Choroid plexus epithelial cell (primary cell): ENCODE measurements around the gene PRKCE.

ENCODE experiments used
- DNase-seq: peaks from one replicate; pipeline ENCODE4 v3.0.0-alpha.2; 2010; ENCODE audit warnings: low read depth
- H3K4me3 ChIP-seq: 2 replicates; pipeline ENCODE4 v1.5.1; 2011; ENCODE audit warnings: low read depth, mild to moderate bottlenecking, control low read depth, low read length, moderate library complexity
- CTCF ChIP-seq: conservative IDR thresholded peaks from 2 replicates; pipeline ENCODE4 v1.5.1; 2011; ENCODE audit warnings: low read depth, mild to moderate bottlenecking, control low read depth, inconsistent platforms, low read length, moderate library complexity

PRKCE gene

GRCh38 chr2:46126571-46126970, 475.1 kb downstream of the PRKCE start:
- no peak for DNase-seq

GRCh38 chr2:46127176-46127575, 475.7 kb downstream of the PRKCE start:
- no peak for DNase-seq
- H3K4me3 ChIP-seq, result no peak overlapping the region
- TF ChIP-seq CTCF, result no peak

More at GRCh38 chr2:46126571-46126970, 475.1 kb downstream of the PRKCE start:
- TF ChIP-seq CTCF, result no peak
- H3K4me3 ChIP-seq, result no peak overlapping the region

GRCh38 chr2:46130511-46130910, 479.0 kb downstream of the PRKCE start:
- DNase-seq, result no peak
- TF ChIP-seq CTCF, result no peak
- no peak overlapping the region for H3K4me3 ChIP-seq

GRCh38 chr2:46132996-46133395, 481.5 kb downstream of the PRKCE start:
- DNase-seq, result no peak
- TF ChIP-seq CTCF, result no peak
- H3K4me3 ChIP-seq, result no peak overlapping the region

- peak; percentile 77 for DNase-seq
- H3K4me3 ChIP-seq, result no peak overlapping the region
- TF ChIP-seq CTCF, result no peak
These were observed 483.2 kb downstream of the PRKCE start for GRCh38 chr2:46134531-46135227.

- no peak for TF ChIP-seq CTCF
- no peak overlapping the region for H3K4me3 ChIP-seq
- DNase-seq, result no peak
These were observed 483.9 kb downstream of the PRKCE start for GRCh38 chr2:46135228-46135855.

- TF ChIP-seq CTCF, result no peak
These were observed 484.5 kb downstream of the PRKCE start for GRCh38 chr2:46135958-46136357.

More at GRCh38 chr2:46135958-46136357, 484.5 kb downstream of the PRKCE start:
- peak; percentile 82 for DNase-seq
- no peak overlapping the region for H3K4me3 ChIP-seq
